Neuron (in vitro differentiated cells): Measurements from ENCODE around the gene ZNF680.

ENCODE experiments used
- H2AFZ ChIP-seq: one replicate; pipeline ENCODE4 v1.6.1; 2013; ENCODE audit warnings: low read depth, mild to moderate bottlenecking, inconsistent platforms, low read length, moderate library complexity
- H3K27me3 ChIP-seq: one replicate; pipeline ENCODE4 v1.6.1; 2013; ENCODE audit warnings: low read length; ENCODE audit not compliant: insufficient read depth
- H3K36me3 ChIP-seq: one replicate; pipeline ENCODE4 v1.6.1; 2013; ENCODE audit warnings: low read length; ENCODE audit not compliant: insufficient read depth
- H3K4me1 ChIP-seq: one replicate; pipeline ENCODE4 v1.6.1; 2013; ENCODE audit warnings: low read length; ENCODE audit not compliant: insufficient read depth
- H3K4me3 ChIP-seq: 2 replicates; pipeline ENCODE4 v1.5.1; 2013; ENCODE audit warnings: mild to moderate bottlenecking, low read length, moderate library complexity
- H3K9me3 ChIP-seq: one replicate; pipeline ENCODE4 v1.6.1; 2013; ENCODE audit warnings: low read length

The ZNF680 gene

DNA sequence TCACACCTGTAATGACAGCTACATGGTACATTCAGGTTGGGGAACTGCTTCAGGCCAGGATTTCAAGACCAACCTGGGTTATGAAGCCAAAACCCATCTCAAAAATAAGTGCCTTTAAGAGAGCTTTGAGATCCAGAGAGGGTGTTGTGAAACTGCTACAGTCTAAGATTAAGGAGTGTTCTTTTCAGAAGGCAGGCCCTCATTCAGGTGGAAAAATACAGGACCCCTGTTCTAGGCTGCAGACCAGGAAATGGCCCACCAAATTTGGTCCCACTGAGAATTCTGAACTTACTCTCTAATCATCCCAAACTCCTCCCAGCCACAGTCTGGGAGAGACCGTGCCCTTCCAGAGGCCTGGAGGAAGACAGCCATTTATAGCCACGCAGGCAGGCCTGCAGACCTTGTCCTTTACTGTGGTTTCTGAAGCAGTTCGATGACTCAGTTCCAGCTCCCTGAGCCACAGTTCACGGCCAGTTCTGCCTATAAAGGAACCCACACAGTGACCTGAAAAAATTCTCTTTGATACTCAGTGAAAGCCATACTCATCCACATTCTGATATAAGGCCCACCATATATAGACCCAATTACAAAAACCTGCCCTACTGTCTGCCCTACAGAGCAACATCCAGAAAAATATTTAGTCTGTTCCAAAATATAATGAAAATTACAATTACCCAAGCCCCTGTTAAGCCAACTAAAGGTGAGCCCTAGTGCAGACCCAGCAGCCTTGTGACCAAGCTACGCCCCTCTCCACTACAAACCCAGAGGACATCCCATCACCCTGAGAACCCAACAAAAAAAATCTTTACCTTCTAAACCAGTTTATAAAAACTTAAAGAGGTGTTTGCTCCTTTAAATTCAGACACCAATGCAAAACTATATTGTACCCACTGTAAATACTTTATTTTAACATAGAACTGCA is 21.2 kb downstream of the ZNF680 start:
- Histone ChIP-seq H3K27me3 (no peaks in the 10 kb centered on the region), H3K4me1 (no peaks in the 10 kb centered on the region), H3K36me3 (peaks cover 51% of the 10 kb centered on the region), H3K9me3 (peaks cover 24% of the 10 kb centered on the region), H3K4me3 (no peak overlapping the region), H2AFZ (no peak overlapping the region)

DNA sequence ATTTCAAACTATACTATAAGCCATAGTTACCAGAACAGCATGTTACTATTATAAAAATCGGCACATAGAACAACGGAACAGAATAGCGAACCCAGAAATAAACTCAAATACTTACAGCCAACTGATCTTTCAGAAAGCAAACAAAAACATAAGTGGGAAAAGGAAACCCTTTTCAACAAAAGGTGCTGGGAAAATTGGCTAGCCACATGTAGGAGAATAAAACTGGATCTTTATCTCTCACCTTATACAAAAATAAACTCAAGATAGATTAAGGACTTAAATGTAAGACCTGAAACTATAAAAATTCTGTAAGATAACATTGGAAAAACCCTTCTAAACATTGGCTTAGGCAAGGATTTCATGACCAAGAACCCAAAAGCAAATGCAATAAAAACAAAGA is 29.1 kb downstream of the ZNF680 start:
- no peaks in the 10 kb centered on the region for H3K4me1 ChIP-seq
- no peak overlapping the region for H3K4me3 ChIP-seq
- no peak overlapping the region for H2AFZ ChIP-seq
- peaks cover 21% of the 10 kb centered on the region for H3K9me3 ChIP-seq
- H3K36me3 ChIP-seq, result peaks cover 40% of the 10 kb centered on the region
- H3K27me3 ChIP-seq, result no peaks in the 10 kb centered on the region

DNA sequence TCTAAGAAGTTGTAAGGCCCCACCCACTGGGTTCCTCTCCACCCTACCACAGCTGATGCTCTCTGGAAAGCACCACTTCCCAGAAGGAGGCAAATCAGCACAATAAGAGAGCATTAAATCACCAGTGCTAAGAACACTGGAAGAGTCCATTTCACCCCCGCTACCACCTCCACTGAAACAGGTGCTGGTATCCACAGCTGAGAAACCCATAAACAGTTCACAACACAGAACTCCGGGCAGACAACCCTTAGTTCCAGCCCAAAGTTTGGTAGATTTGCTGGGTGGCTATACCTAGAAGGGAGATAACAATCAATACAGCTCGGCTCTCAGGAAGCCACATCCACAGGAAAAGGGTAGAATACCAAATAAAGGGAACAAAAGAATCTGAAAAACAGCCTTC is 34.1 kb downstream of the ZNF680 start:
- Histone ChIP-seq H2AFZ (no peak overlapping the region), H3K4me3 (no peak overlapping the region), H3K27me3 (no peaks in the 10 kb centered on the region), H3K4me1 (no peaks in the 10 kb centered on the region), H3K9me3 (peaks cover 25% of the 10 kb centered on the region), H3K36me3 (peaks cover 40% of the 10 kb centered on the region)

DNA sequence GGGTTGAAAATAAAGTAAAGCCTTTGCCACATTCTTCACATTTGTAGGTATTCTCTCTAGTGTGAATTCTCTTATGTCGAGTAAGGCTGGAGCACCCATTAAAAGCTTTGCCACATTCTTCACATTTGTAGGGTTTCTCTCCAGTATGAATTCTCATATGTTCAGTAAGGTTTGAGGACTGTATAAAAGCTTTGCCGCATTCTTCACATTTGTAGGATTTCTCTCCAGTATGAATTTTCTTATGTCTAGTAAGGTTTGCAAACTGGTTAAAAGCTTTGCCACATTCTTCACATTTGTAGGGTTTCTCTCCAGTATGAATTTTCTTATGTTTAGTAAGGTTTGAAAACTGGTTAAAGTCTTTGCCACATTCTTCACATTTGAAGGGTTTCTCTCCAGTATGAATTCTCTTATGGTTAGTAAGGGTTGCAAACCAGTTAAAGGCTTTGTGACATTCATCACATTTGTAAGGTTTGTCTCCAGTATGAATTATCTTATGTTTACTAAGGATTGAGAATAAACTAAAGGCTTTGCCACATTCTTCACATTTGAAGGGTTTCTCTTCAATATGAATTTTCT is 41.4 kb downstream of the ZNF680 start:
- Histone ChIP-seq H3K27me3 (no peaks in the 10 kb centered on the region), H3K9me3 (peaks cover 29% of the 10 kb centered on the region), H3K36me3 (peaks cover 33% of the 10 kb centered on the region), H2AFZ (no peak overlapping the region), H3K4me3 (no peak overlapping the region), H3K4me1 (no peaks in the 10 kb centered on the region)

DNA sequence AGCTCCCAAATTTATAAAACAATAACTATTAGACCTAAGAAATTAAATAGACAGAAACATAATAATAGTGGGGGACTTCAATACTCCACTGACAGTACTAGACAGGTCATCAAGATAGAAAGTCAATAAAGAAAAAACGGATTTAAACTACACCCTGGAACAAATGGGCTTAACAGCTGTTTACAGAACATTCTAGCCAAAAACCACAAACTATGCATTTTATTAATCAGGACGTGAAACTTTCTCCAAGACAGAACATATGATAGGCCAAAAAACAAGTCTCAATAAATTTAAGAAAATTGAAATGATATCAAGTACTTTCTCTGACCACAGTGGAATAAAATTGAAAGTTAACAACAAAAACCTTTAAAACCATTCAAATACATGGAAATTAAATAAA is 46.4 kb downstream of the ZNF680 start:
- peaks cover 9% of the 10 kb centered on the region for H3K36me3 ChIP-seq
- H3K4me3 ChIP-seq, result no peak overlapping the region
- H3K9me3 ChIP-seq, result peaks cover 22% of the 10 kb centered on the region
- no peak overlapping the region for H2AFZ ChIP-seq
- H3K27me3 ChIP-seq, result no peaks in the 10 kb centered on the region
- no peaks in the 10 kb centered on the region for H3K4me1 ChIP-seq

DNA sequence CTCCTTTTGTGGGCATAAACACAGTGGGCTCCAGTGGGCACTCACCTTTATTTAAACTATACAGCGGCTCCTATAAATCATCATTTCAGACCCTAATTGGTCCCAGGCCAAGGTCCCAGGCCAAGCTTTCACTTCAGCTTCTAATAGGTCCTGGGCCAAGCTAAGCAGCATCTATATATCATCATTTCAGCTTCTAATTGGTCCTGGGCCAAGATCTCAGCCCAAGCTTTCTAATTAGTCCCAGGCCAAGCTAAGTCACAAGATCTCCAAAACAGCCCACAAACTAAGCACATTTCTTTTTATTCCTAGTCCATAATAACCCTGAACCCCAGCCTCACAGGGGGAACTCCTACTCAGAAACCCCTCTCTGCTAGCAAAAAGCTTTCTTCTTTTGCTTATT is 47.1 kb downstream of the ZNF680 start:
- Histone ChIP-seq H3K27me3 (no peaks in the 10 kb centered on the region), H3K4me1 (no peaks in the 10 kb centered on the region), H3K9me3 (peaks cover 16% of the 10 kb centered on the region), H3K36me3 (peaks cover 2% of the 10 kb centered on the region), H2AFZ (no peak overlapping the region), H3K4me3 (no peak overlapping the region)

DNA sequence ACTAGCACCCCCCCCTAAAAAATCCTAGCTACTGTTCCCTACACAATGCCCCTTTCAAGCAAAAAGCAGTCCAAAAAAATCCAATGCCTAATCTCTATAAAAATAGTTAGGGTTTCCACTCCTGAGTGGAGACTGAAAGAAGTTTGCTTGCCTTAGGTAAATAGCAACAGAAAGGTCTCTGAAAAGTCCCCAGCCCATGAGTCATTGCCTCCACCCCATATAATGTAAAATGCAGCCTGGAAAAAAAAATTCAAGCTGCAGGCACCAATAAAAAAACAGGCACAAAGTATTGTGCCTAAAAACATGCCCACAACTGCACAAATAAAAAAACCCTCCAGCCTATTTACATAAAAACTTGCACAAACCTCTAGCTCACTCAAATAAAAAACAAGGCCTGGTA is 47.5 kb downstream of the ZNF680 start:
- H3K4me1 ChIP-seq, result no peaks in the 10 kb centered on the region
- peaks cover 16% of the 10 kb centered on the region for H3K9me3 ChIP-seq
- peaks cover 2% of the 10 kb centered on the region for H3K36me3 ChIP-seq
- H2AFZ ChIP-seq, result no peak overlapping the region
- H3K27me3 ChIP-seq, result no peaks in the 10 kb centered on the region
- no peak overlapping the region for H3K4me3 ChIP-seq

DNA sequence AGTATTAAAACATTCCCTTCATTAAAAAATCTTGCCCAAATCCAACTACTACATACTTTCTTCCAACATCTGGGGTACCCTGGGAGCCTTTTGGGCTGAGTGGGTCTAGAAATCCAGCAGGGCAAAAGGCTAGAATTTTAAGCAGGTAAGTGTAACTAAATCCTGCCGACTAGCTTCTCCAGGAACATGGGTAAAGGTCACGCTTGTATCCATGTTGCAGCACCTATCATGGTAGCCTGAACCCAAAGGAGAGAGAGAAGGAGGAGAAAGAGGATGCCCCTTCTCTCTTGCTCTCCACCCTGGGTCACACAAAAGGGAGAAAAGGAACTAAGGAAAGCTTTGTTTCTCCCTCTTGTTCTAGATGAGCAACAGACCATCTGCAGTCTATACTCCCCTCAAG is 53.3 kb downstream of the ZNF680 start:
- Histone ChIP-seq H3K27me3 (no peaks in the 10 kb centered on the region), H3K36me3 (peaks cover 11% of the 10 kb centered on the region), H3K4me1 (no peaks in the 10 kb centered on the region), H2AFZ (no peak overlapping the region), H3K4me3 (no peak overlapping the region), H3K9me3 (peaks cover 23% of the 10 kb centered on the region)

DNA sequence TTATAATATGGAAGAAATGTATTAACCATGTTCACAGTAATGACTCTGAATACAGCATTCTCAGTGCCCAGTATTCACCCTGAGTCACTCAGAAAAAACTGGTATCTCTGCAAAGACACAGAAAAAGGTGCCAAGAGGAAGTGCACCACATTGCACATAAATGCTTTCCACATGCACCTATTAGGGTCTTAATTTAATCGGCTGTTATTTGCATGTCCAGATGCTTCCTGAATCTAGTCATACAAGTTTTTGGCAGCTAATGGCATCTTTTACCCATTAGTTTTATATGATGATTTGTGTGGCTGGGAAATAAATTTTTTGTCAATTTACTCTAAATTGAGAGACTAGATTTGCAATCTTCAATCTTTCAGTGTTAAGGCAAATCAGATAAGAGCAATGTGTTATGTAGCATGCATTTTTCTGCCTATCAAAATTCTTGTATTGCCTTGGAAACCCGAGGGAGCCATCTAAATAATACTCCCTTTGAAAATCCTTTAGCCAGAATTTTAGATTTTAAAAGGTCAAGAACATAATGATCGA is 58.2 kb downstream of the ZNF680 start:
- Histone ChIP-seq H3K36me3 (peaks cover 11% of the 10 kb centered on the region), H3K9me3 (peaks cover 22% of the 10 kb centered on the region), H3K27me3 (no peaks in the 10 kb centered on the region), H3K4me1 (no peaks in the 10 kb centered on the region), H3K4me3 (no peak overlapping the region), H2AFZ (no peak overlapping the region)

DNA sequence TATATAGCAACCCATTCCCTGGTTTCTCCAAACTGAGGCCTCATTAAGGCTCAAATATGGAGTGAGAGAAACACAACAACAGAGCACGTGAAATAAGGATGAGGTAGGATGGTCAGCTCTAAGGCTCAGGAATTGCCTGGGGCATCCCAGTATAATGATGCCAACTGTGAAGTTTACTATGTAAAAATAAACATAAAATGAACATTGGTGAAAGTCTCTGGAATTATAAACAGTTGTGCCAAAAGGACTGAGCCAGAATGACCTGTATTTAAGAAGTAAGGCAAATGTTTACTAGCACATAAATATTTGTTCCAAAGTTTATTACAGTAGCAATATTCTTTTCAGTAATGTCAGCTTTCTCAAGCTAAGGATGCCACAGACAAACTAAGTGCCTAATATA is 64.6 kb downstream of the ZNF680 start:
- no peaks in the 10 kb centered on the region for H3K4me1 ChIP-seq
- no peak overlapping the region for H2AFZ ChIP-seq
- H3K9me3 ChIP-seq, result peaks cover 5% of the 10 kb centered on the region
- H3K36me3 ChIP-seq, result no peaks in the 10 kb centered on the region
- no peak overlapping the region for H3K4me3 ChIP-seq
- H3K27me3 ChIP-seq, result no peaks in the 10 kb centered on the region

DNA sequence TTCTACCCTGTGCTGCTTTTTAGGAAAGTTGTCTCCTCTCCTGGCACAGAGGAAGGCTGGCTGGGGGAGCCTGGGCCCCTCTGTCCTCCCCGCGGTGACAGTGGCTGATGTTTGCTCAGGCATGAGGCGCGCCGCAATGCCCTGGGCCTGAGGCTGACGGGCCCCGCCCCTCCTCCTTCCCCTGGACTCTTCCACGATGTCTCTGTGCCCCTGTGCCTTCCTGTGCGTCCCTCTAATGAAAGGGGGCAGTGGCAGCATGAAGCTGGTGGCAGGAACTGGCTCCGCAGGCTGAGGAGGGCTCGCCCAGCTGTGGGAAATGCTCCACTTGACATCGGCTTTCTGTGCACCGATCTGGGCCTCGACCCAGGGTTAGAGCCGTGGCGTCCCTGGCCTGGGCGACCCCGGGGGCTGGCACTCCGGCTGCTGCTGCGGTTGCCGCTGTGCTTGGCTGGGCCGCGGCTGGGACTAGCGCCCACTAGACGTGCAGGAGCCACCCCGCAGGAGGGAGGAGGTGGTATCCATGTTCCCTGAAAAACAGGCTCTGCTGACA is 67.9 kb downstream of the ZNF680 start:
- H3K36me3 ChIP-seq, result no peaks in the 10 kb centered on the region
- no peak overlapping the region for H2AFZ ChIP-seq
- H3K27me3 ChIP-seq, result no peaks in the 10 kb centered on the region
- no peak overlapping the region for H3K4me3 ChIP-seq
- no peaks in the 10 kb centered on the region for H3K4me1 ChIP-seq
- H3K9me3 ChIP-seq, result peaks cover 2% of the 10 kb centered on the region

DNA sequence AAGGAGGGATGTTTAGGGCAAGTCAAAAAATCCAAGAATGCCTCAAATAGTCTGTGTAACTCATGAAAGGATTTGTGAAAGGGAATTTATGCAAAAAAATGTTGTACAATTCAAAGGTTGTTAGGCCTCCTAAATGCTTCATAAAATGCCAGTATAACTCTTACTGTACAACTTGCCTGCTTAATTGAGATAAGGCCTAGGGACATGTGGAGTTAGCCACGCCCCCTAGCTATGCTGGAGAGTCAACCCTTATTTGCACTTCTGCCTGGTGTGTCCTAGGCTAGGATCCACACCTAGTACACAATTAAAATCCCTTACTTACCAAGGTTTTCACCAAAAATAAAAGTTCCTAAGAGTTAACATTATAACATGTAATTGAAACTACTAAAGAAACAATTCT is 77.2 kb downstream of the ZNF680 start:
- no peak overlapping the region for H2AFZ ChIP-seq
- H3K9me3 ChIP-seq, result no peaks in the 10 kb centered on the region
- H3K36me3 ChIP-seq, result no peaks in the 10 kb centered on the region

More for the DNA sequence above, 77.2 kb downstream of the ZNF680 start:
- Histone ChIP-seq H3K27me3 (no peaks in the 10 kb centered on the region), H3K4me3 (no peak overlapping the region), H3K4me1 (no peaks in the 10 kb centered on the region)
